Activated B cell treated with CpG ODN at 0.5 μM for 24 hours (primary cell): Measurements from ENCODE around the gene MFAP1. TPM values are rescaled to one million over a fixed set of nuclear protein-coding genes. Genes with fewer than 3 reads are reported as not detected.

Source experiments
- ATAC-seq: fragments of 200-7000 bp; cut with Tn5 transposase; one replicate; pipeline ENCODE4 v1.10.0; 2021; ENCODE audit warnings: low read depth, mild to moderate bottlenecking, moderate library complexity
- CTCF ChIA-PET: fragments of 350-600 bp; sonication (Branson Sonifier 250); formaldehyde crosslinking; loops from one replicate; lab custom pipeline; 2021; ENCODE audit warnings: antibody characterized with exemption; lab: Charles Lee
- POLR2A ChIA-PET: fragments of 350-600 bp; sonication (Branson Sonifier 250); formaldehyde crosslinking; loops from one replicate; lab custom pipeline; 2021; ENCODE audit warnings: antibody characterized with exemption; lab: Charles Lee
- DNase-seq: peaks from one replicate; pipeline ENCODE4 v3.0.0; 2022
- H3K27ac Mint-ChIP-seq: one replicate; pipeline ENCODE4 v1.8.0; 2020; ENCODE audit warnings: mixed read lengths
- H3K27me3 Mint-ChIP-seq: one replicate; pipeline ENCODE4 v1.8.0; 2021; ENCODE audit warnings: mixed read lengths
- H3K36me3 Mint-ChIP-seq: one replicate; pipeline ENCODE4 v1.8.0; 2021; ENCODE audit warnings: low read depth, mixed read lengths
- H3K4me1 Mint-ChIP-seq: one replicate; pipeline ENCODE4 v1.8.0; 2021; ENCODE audit warnings: mixed read lengths
- H3K4me3 Mint-ChIP-seq: one replicate; pipeline ENCODE4 v1.8.0; 2020; ENCODE audit warnings: mild to moderate bottlenecking, mixed read lengths
- H3K9me3 Mint-ChIP-seq: one replicate; pipeline ENCODE4 v1.8.0; 2020; ENCODE audit warnings: mixed read lengths
- CTCF ChIP-seq: fragments of 200-600 bp; IDR thresholded peaks from one replicate; pipeline ENCODE4 v1.8.0; 2022; ENCODE audit warnings: antibody characterized with exemption, mild to moderate bottlenecking
- intact Hi-C: fragments of 100-400 bp; cut with micrococcal nuclease; formaldehyde crosslinking; loops from one replicate; pipeline ENCODE4 v1.15.1; 2024
- total RNA-seq: library from RNA; stranded (reverse); gene quantifications from 2 replicates; pipeline ENCODE4 v1.2.3, GENCODE V29; 2022

Gene MFAP1
- total RNA-seq = 26.1 and 27.9 TPM in 2 replicates

DNA sequence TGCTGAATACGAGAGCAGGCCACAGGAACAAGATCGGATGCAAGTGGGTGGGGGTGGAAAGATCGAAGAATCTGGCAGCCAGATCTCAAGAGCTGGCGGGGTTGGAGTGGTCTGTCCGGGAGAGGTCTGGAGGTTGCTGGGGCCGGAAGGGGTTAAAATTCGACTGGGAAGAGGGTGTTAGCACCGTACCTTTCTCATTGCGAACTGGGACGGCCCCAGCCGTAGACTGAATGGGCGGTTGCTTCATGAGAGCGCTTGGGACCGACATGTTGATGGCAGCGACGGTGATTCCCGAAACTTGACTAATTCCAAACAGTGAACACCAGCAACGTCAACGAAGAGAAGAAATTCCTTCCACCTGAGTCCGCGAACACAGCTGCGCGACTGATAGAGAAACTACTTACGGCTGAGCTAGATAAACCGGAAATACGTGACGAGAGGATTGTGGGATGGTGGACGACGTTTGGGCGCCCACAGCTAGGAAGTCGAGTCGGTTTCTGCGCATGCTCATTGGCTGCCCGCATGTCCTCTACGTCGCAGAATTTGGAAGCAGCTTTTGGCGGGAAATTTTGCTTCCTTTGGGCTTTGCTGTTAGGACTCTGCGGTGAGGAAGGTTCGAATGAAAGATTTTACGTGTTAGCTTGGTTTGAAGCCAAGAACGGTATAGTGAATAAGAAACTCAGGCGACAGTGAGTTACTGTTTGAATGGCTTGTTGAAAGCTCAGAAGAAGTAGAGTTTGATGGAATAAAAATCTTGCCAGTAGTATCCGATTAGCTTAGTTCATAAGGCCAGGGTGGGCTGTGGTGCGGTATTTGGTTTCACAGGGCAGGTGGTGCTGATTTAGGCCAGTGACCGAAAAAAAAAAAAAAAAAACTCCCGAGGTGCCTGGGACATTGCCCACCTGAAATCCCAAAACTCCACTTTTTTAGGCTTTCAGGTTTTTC lies at the start of gene MFAP1:
MFAP1 (minus strand) TSS at position 389 of the 945 bp plus-strand sequence; CDS start at position 268, 121 bp downstream.
- H3K4me1 Mint-ChIP-seq = peaks cover 62% of the 10 kb centered on the region
- H3K9me3 Mint-ChIP-seq = no peaks in the 10 kb centered on the region
- DNase-seq = peak; percentile 72
- H3K27ac Mint-ChIP-seq = peak within 1 kb of the TSS; percentile 99
- H3K27me3 Mint-ChIP-seq = no peaks in the 10 kb centered on the region
- CTCF ChIA-PET = interaction anchor here (0.8 to 1.5 kb wide), 5 partner anchors 16 to 54 kb away, joined by 3 to 8 read pairs (median 4); partner anchors contain the start of genes ELL3, HYPK and SERINC4
- intact Hi-C loops = loop anchor here (1.0 to 10.0 kb wide), 6 partner anchors 15 to 310 kb away; partner anchors contain the start of genes HYPK, MAP1A, PDIA3 and SERF2
- peak; percentile 86 for ATAC-seq
- peak within 1 kb of the TSS; percentile 99 for H3K4me3 Mint-ChIP-seq
- peaks cover 16% of the 10 kb centered on the region for H3K36me3 Mint-ChIP-seq
- no peak for TF ChIP-seq CTCF
- POLR2A ChIA-PET = interaction anchor here (0.5 to 2.6 kb wide), 17 partner anchors 9 to 1779 kb away, joined by 3 to 52 read pairs (median 8); partner anchors contain the start of genes ELL3, HYPK, PDIA3 and SERF2

GRCh38 chr15:43873651-43874050 lies 49.2 kb upstream of the MFAP1 start:
- ChIA-PET CTCF (no interaction called here), POLR2A (no interaction called here)
- intact Hi-C loops = no loop called here
- no peaks in the 10 kb centered on the region for H3K4me1 Mint-ChIP-seq
- H3K4me3 Mint-ChIP-seq = no peak overlapping the region
- peaks cover 2% of the 10 kb centered on the region for H3K36me3 Mint-ChIP-seq
- no peak overlapping the region for H3K27ac Mint-ChIP-seq
- no peak for DNase-seq
- ATAC-seq = no peak
- TF ChIP-seq CTCF = no peak
- no peaks in the 10 kb centered on the region for H3K27me3 Mint-ChIP-seq
- H3K9me3 Mint-ChIP-seq = no peaks in the 10 kb centered on the region

DNA sequence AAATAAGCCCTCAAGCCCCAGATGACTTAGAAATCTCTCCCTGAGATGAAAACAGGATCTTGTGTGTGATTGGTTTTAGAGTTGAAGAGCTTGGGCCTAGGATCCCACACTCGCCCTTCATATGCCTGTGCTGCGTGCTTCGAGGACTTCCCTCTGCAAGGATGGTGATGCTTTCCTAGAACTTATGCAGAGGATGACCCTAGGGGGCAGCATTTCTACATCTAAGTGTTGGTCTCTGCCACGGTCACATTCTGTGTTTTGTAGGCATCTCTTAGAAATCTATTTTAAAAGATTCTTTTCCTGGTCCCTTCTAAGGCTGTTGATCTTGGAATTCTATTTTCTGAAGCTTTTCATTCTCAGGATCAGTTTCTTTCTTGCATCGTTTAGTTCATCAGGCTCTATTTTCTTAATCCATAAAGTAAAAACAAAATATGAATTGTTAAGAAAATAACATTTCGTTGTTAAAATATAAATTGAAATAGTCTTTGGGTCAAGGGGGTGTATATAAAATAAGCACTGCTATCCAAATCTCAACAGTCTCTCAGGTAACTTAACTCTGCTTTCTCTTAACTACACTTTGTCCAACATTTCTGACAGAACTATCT lies 48.0 kb upstream of the MFAP1 start:
- ATAC-seq (peak; percentile 34), DNase-seq (no peak)
- no peak overlapping the region for H3K4me3 Mint-ChIP-seq
- peaks cover 3% of the 10 kb centered on the region for H3K4me1 Mint-ChIP-seq
- H3K27ac Mint-ChIP-seq = no peak overlapping the region
- no peaks in the 10 kb centered on the region for H3K27me3 Mint-ChIP-seq
- peaks cover 3% of the 10 kb centered on the region for H3K36me3 Mint-ChIP-seq
- CTCF ChIA-PET = interaction anchor here (1.3 kb wide), 2 partner anchors 69 to 629 kb away, joined by 3 read pairs; no protein-coding TSS in a partner anchor
- POLR2A ChIA-PET = no interaction called here
- no peaks in the 10 kb centered on the region for H3K9me3 Mint-ChIP-seq
- intact Hi-C loops = loop anchor here (1.0 kb wide), 2 partner anchors 194 to 347 kb away; no protein-coding TSS in a partner anchor
- no peak for TF ChIP-seq CTCF

DNA sequence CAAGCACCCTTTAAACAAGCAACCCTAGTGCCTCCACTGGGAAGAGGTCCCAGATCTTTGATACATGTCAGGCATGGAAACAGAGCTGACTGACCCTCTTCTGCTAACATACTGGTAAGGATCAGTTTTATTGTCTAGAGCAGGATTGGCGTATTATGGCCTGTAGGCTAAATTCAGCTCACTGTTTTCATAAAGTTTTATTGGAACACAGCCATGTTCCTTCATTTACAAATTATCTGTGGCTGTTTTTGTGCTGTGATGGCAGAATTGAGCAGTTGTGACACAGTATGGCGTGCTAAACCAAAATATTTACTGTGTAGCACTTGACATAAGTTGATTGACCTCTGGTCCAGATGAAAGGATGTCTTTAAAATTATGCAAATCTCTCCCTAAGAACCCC lies 47.3 kb upstream of the MFAP1 start:
- CTCF ChIA-PET = interaction anchor here (0.8 to 1.3 kb wide), 3 partner anchors 70 to 629 kb away, joined by 3 to 4 read pairs (median 3); no protein-coding TSS in a partner anchor

More for the DNA sequence above, 47.3 kb upstream of the MFAP1 start:
- H3K27ac Mint-ChIP-seq = no peak overlapping the region
- intact Hi-C loops = loop anchor here (1.0 kb wide), 2 partner anchors 194 to 347 kb away; no protein-coding TSS in a partner anchor
- H3K4me1 Mint-ChIP-seq = peaks cover 3% of the 10 kb centered on the region
- TF ChIP-seq CTCF = no peak
- POLR2A ChIA-PET = no interaction called here
- H3K4me3 Mint-ChIP-seq = no peak overlapping the region
- ATAC-seq (no peak), DNase-seq (no peak)
- H3K9me3 Mint-ChIP-seq = no peaks in the 10 kb centered on the region
- no peaks in the 10 kb centered on the region for H3K27me3 Mint-ChIP-seq
- peaks cover 7% of the 10 kb centered on the region for H3K36me3 Mint-ChIP-seq
